Renal cortex interstitium (tissue), 11 donors: ENCODE data around the gene JMJD4. TPM values are rescaled to one million over a fixed set of nuclear protein-coding genes. Genes with fewer than 3 reads are reported as not detected.

Experiments used
- DNase-seq, 11 donors: peaks; one replicate each; pipeline ENCODE4 v3.0.0-alpha.2; 2013; ENCODE audit warnings: low read depth in 9 of 11, low spot score in 4 of 11; ENCODE audit errors: extremely low read depth in 1 of 11
- polyA plus RNA-seq, 3 donors: library from polyadenylated mRNA; unstranded; fragments of 120-200 nt; gene quantifications; one replicate each; pipeline ENCODE4 v1.2.1, GENCODE V29; 2013; ENCODE audit not compliant: insufficient read length in 3 of 3

JMJD4 gene
- polyA plus RNA-seq, 3 donors: 14.2 to 19.6 (median 17.4) TPM

DNA sequence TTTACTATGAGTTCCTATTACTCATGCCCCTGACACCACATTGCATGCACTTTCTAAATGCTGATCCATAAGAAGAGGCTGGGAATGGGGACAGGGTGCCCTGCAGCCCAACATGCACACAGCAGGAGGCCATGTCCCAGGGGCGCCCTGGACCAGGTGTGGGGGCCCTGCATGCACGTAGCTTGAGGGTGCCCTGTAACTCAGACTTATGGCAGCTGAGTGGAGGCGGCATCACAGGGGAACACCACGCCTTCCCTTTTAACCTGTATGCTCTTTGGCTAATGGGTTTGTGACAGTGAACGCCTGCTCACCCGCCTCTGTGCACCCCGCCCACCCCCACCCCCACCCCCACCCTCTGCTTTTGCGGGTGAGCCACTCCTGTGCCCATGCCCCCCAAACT is 36.2 kb upstream of the JMJD4 start:
- no peak for DNase-seq

DNA sequence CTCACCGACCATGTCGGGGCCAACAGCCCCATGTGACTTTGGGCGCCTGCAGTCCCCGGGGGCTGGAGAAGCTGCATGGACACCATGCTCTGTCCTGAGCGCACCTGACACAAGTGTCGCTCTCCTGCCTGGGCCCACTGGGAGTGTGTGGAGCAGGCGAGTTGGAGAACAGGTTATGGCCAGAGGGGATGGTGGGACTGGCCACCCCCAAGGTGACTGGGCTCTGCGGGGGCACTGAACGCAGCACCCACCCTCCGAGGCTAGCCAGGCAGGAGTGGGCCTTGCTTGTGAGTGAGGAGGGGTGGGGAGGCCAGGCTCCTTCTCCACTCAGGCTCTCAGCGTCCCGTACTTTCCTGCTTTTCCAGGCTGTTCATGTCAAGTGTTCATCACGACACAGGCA is 35.7 kb upstream of the JMJD4 start:
- DNase-seq: no peak

DNA sequence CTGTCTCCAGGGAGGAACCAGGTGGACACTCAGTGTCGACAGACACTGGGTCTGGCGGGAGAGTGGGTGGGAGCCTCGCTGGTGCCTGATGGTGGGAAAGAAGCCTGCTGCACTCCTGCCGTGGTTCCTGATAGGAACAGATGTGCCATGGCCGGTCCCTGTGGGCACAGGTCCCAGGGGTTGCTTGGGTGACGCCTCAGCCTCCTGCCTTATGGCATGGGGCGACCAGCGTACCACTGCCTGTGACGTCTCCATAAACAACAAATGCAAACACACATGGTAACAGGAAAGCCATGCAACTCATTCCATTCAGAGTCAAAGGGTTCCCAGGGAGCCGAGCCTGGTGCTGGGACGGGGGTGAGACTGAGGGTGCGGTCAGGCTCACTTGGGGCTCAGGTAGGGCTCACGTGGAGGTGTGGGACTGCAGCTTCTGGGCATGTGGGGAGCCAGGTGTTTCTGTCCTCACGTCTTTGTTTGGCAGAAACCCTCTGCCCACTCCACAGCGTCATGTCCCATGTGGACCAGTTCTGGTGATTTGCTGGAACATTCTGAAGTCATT is 34.9 kb upstream of the JMJD4 start:
- DNase-seq: no peak

DNA sequence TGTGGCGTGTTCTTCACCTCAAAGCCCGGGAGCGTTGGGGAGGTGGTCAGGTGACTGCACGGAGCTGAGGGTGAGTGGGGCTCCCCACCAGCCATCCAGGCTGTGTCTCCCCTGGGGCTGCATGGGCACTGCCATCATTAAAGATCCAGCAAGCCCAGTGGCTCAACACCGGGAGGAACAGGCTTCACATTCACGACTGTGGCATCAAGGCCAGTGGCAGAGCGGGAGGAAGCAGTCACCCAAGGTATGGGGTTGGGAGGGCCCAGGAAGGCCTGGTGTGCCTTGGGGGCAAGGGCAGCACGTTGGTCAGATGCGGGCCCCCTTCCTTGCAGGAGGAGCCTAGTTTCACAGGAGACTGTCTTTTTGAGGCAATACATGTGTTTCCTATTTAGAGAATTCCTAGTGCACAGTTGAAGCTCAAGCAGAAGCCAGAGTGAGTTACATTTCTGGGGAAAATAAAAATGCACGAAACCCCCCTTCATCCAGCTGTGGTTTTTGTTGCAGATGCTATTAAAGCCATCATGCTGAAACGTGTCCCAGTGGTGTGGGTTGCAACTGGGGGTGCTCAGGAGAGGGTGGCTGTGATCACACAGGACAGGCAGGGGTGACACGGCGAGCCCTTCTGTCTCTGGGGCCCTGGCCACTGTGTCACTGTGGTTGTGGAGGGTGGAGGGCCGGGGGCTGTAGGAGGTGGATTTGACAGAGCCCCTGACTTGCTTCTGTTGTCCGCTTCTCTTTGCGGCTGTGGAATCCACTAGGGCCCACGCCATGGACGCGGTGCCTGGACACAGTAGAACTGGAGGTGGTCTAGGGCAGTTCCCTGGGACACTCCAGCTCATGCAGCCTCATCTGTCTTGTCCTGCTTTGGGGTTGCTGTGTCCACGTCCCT is 34.2 kb upstream of the JMJD4 start:
- no peak for DNase-seq

DNA sequence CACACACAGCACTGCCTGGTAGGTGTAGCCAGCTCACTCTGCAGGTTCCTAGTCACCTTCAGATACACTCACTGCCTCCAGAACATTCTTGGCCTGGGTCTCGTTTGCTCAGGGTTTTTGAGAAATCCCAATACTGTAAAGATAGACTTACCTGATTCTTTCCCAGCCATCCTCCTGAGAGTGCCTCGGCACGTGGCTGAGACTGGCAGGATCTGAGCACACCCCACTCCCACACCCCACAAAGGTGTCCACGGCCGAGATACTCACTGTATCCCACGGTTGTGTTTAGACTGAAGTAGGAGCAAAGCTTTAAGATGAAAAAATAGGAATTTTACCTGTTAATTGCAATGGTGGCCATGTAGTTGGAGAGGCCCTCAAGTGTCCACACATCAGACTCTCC is 33.5 kb upstream of the JMJD4 start:
- no peak for DNase-seq

DNA sequence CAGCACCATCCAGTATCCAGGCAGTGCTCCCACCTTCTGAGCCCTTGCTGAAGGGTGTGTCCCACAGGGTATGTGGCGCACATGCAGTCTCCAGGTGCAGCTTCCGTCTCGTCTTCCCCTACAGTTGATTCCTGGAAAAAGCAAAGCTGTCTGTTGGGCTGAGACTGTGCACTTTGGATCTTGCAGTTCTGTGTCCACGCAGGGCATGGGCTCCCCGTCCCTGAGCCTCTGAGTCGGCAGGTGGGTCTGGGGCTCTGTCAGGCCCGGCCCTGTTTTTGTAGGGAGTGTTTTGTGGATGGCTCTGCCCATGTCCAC is 33.0 kb upstream of the JMJD4 start:
- DNase-seq: no peak

DNA sequence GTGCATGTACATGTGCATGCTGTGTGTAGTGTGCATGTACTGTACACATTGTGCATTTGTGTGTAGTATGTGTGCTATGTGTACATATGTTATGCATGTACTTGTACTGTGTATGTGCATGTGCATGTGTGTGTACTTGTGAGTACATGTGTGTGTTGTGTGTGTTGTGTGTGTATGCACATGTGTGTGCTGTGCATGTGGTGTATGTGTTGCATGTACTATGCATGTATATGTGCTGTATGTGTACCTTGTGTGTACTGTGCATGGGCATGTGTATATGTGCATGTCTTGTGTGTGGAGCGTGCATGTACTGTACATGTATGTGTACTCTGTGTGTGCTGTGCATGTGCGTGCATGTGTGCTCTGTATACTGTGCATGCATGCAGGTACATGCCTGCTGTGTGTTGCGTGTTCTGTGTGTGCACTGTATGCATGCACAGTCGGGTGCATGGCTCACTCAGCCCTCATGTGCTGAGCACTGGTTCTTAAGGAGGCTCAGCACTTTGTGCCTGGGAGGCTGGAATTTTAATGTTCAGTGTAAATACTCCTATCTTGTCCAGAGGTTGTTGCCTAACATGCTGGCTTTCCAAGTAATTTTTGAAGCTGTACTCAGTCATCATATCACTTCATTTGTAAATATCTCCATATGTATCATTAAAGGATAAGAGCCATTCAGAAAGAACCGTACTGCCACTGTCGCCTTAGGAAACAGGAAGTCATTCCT is 32.5 kb upstream of the JMJD4 start:
- DNase-seq: no peak

DNA sequence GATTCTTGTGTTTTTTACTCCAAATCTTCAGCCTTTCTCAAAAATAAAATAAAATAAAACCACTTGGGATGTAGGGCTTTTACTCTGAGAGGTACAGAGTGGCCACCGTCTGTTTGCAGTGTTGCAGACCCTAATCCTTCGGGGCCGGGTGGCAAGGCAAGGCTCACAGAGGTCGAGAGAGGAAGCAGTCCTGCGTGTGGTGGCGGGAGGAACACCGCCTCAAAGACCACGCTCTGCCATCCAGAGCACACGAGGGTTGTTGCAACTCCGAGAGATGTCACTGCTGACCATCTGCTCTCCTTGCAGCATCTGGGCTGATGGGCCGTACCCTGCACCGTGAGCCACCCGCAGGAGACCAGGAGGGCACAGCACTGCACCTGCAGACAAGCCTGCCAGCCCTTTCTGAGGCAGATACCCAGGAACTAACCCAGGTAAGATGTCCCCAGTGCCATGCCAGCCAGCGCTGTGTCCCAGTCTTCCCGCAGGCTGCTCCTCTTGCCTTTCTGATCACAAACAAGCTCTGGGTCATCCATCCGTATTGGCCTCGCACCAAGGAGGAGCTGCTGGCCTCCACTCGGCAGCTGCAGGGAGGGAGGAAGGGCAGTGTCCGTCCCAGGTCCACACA is 31.7 kb upstream of the JMJD4 start:
- no peak for DNase-seq

DNA sequence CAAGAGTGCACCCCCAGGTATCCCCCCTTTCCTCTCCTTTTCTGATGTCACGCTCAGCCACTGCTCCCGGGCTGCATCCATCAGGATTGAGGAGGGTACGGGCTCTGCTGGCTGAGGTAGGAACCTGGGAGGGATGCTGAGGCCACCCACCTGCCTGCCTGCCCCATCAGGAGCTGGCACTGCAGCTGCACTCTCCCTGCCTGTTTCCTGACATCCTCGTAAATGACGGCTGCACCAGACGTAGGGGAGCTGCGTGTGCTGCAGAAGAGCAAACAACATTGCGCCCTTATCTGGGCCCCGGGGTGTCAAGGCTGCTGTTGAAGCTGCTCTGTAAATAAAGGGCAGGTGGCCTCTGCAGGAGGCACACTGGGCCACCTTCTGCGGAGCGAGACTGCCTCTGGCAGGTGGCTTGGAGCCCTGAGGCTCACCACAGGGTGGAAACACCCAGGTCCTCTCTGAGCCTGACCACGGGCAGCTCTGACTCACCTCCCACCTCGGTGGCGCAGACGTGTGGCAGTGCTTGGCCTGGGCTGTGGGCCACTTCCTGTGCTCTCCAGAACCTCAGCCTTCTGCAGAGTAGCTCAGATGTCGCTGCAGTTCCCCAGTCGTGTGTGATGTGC is 31.0 kb upstream of the JMJD4 start:
- no peak for DNase-seq

DNA sequence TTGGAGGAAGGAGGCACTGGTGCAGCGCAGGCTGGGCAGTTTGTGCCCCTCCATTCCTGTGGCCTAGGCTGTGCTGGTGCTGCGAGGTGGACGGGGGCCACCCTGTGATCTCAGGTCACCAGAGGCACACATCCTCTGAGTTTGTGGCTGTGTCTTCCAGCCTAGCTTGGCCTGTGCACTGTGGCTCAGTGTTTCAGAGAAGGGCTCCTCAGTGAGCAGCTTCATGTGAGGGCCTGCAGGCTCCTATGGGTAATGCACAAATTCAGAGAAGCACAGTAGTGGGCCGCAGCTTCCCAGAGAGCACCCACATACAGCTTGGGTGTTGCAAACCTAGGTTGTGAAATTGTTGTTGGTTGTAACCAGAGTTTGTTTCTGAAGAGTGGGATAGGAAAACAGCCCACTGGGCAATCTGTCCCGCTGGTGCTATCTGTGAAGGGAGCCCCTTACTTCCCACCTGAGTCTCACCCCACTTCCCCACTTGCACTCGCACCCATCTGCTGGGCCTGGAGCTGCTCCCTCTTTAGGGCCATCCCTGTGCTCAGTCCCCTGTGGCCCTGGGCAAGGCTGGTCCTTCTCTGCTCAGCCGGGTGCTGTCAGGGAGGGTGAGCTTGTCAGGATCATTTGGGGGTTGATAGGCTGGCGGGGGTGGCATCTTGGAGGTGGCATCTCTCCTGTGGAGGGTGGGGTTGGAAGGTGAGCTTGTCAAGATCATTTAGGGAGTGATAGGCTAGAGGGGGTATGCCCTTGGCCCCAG is 30.3 kb upstream of the JMJD4 start:
- DNase-seq: no peak

DNA sequence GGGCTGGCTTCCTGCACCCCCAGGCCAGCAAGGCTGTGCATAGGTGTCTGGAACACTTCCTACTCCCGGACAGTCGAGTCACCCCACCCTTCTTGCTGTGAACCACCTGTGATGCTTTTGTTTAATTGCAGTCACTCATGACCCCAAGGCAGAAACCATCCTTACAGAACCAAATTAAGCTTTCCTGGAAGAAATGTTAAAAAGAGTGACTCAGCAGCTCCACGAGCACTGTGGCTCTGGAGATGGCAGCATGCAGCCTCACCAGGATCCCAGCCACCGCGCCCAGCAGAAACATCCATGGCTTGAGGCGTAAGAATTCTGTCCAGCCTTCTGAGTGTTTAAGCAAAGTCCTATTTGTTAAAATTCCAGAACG is 28.9 kb upstream of the JMJD4 start:
- DNase-seq: no peak

DNA sequence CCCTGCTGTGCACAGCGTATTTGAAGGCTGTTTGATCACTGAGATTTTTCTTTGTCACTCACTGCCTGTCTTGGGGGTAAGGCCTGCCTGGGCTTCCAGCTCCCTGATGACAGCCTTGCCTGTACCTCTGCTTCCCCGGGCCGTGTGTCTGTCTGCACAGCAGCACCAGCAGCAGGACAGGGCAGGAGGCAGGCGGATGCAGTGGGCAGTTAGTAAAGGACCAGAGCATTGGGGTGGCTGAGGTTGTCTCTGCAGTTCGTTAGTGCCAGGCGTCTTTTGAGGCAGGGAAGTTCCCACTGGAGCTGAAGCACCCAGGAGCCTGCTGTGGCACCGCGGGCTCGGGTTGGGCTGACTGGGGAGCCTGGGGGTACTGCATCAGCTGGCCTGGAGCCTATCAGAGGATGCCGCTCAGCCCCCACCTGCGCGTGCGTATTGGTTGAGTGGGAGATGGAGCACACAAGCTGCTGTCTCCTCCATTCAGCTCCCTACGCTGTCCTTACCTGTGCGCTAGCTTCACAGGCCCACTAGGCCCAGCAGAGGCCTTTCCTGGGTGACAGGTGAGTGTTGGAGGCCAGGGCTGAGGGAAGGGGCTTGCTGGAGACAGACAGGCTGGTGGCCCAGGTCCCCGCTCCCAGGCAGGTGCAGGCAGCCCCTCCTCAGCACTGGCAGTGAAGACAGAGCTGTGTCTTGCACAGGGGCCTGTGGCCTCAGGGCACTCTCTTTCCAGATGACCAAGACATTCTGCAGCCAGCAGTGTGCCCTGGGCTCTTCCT is 28.3 kb upstream of the JMJD4 start:
- DNase-seq: no peak

DNA sequence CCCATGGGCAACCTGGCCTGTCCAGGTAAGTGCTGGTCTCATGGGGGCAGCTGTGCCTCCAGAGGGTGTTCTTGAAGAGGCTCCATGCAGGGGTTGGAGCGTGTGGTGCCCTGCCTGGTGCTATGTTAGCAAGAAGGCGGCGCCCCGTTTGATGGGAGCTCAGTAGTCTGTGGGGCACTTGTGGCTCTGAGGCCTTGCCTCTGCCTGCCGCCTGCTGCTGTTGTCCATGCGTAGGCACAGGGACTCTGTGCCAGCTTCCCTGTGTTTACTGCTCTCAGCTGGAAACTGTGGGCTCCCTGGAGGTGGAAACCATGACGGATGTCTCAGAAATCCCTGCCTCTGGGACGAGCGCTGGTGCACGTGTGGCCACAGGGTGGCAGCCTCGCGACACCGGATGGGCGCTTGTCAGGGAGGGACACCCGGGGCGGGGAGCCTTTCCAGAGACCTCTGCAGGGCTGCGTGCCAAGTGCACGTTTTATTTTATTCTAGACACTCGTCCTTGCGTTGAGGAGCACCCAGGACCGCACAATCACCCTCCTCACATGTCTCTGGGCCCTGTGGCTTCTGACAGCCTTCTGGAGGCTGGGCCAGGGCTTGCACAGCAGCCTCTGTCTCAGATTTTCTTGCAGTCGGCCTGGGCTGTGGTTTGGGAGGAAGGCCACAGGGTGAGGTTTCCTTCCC is 27.3 kb upstream of the JMJD4 start:
- DNase-seq: peak in 10 of 11 donors; percentile 47 to 78 (median 66)

DNA sequence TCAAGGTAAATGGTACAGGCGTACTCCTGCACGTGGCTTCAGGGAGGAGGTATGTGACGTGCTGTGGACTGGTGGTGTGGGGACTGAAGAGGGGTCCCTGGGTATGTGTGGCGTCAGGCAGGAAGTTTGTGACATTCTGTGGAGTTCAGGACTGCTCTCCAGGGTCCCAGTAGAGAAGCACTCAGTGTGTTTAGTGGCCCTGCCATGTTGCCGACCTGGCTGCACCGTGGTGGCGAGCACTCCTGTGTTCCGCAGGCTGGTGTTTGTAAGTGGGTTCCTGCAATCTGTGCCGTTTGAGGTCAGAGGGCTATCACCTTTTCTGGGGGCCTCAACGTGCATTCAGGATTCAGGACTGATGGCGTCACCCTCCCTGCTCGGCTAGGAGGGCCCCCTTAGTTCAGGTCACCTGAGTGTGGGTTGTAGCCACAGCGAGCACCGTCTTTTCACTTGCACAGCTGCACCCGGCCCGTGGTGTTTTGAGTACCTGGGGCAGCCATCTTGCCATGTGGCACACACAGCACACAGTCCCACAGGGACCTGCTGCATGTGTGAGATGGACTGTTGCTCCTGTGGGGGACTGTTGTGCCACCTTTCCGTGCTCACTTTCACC is 26.6 kb upstream of the JMJD4 start:
- no peak for DNase-seq

DNA sequence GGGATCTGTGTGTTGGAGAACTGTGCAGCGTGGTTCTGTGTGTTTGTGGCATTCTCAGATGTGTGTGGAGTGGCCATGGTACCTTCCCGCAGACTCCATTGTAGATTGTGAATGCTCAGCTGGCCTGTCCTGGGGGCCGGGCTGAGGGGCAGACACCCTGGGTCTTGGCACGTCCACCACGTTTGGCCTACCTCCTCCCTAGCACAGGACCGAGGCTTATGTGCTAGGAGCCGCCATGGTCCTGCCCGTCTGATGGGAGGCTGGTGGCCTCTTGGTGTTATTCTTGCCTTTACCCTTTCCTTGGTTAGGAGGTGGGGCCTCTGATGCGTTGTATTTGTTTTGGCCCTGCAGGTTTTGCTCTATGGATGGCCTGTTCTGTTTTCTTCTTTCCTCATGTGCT is 25.3 kb upstream of the JMJD4 start:
- no peak for DNase-seq

DNA sequence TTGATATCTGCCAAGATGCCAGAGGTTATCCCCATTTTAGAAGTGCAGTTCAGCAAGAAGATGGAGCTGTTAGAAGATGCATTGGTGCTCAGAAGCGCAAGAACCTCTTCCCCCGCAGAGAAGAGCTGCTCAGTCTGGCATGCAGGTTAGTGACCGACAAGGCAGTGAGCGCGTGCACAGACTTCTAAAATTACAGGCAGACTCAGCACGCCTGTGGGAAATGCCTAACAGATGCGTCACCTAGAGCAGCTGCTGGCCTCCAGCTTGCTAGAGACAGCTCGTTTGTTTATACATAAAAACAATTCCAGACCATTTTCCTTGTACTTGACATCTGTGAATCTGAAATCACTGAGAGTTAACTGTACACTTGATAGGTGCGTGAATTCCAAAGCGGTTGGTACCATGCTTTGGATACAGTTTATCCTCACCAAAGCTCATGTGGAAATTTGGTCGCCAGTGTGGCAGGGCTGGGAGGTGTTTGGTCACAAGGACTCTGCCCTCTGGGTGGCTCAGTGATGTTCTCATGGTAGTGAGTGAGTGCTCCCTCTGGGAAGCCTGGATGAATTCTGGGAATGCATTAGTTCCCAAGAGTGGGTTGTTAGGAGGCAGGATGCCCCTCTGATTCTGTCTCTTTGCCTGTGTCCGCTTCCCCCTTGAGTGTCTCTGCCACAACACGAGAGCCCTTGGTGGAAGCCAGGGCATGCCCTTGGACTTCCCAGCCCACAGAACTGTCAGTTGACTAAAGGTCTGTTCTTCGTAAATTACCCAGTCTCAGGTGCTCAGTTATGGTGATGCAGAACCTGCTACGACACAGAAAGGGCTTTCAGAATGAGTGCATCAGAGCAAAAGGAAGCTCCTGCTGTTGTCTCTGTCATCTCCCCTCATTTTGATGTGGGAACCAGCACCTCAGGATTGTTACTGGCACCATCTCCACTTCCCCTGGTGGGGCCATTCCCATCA is 24.5 kb upstream of the JMJD4 start:
- DNase-seq: peak in 7 of 11 donors; percentile 25 to 60 (median 47)
